Activated naive CD8-positive, alpha-beta T cell treated with anti-CD3 and anti-CD28 coated beads, Interleukin-2, amount 50 U/mL, for 24 hours (primary cell): ENCODE data around the gene TNFRSF1B.
A peak's percentile ranks its signal among the peaks of the same experiment; 100 is the strongest.

Experiments used
- ATAC-seq: fragments of 150-1000 bp; cut with Tn5 transposase; one replicate; pipeline ENCODE4 v1.10.0; 2021
- DNase-seq: peaks from one replicate; pipeline ENCODE4 v3.0.0; 2021
- H3K27ac Mint-ChIP-seq: one replicate; pipeline ENCODE4 v1.8.0; 2021; ENCODE audit warnings: mild to moderate bottlenecking, mixed read lengths
- H3K27me3 Mint-ChIP-seq: one replicate; pipeline ENCODE4 v1.8.0; 2021; ENCODE audit warnings: mixed read lengths
- H3K36me3 Mint-ChIP-seq: one replicate; pipeline ENCODE4 v1.8.0; 2021; ENCODE audit warnings: low read depth, mixed read lengths
- H3K4me1 Mint-ChIP-seq: one replicate; pipeline ENCODE4 v1.8.0; 2021; ENCODE audit warnings: mixed read lengths
- H3K4me3 Mint-ChIP-seq: one replicate; pipeline ENCODE4 v1.8.0; 2021; ENCODE audit warnings: mild to moderate bottlenecking, moderate library complexity, mixed read lengths
- H3K9me3 Mint-ChIP-seq: one replicate; pipeline ENCODE4 v1.8.0; 2021; ENCODE audit warnings: mixed read lengths

The TNFRSF1B gene

GRCh38 chr1:12136916-12137610 is 29.7 kb upstream of the TNFRSF1B start:
- Mint-ChIP-seq H3K4me1 (peaks cover 24% of the 10 kb centered on the region), H3K27me3 (no peaks in the 10 kb centered on the region), H3K9me3 (no peaks in the 10 kb centered on the region), H3K27ac (no peak overlapping the region), H3K36me3 (no peaks in the 10 kb centered on the region), H3K4me3 (no peak overlapping the region)
- ATAC-seq: no peak
- no peak for DNase-seq

- ATAC-seq (peak; percentile 50), DNase-seq (no peak)
- Mint-ChIP-seq H3K9me3 (no peaks in the 10 kb centered on the region), H3K27ac (no peak overlapping the region), H3K27me3 (no peaks in the 10 kb centered on the region), H3K36me3 (no peaks in the 10 kb centered on the region), H3K4me1 (peaks cover 17% of the 10 kb centered on the region), H3K4me3 (no peak overlapping the region)
These were observed 28.3 kb upstream of the TNFRSF1B start for GRCh38 chr1:12138196-12139168.

GRCh38 chr1:12140016-12140415 is 26.8 kb upstream of the TNFRSF1B start:
- Mint-ChIP-seq H3K27me3 (no peaks in the 10 kb centered on the region), H3K27ac (no peak overlapping the region), H3K4me1 (peaks cover 21% of the 10 kb centered on the region), H3K9me3 (no peaks in the 10 kb centered on the region), H3K36me3 (no peaks in the 10 kb centered on the region), H3K4me3 (no peak overlapping the region)
- ATAC-seq (no peak), DNase-seq (no peak)

- peaks cover 26% of the 10 kb centered on the region for H3K4me1 Mint-ChIP-seq
- no peak overlapping the region for H3K4me3 Mint-ChIP-seq
- ATAC-seq (no peak), DNase-seq (no peak)
- H3K36me3 Mint-ChIP-seq: no peaks in the 10 kb centered on the region
- H3K27me3 Mint-ChIP-seq: no peaks in the 10 kb centered on the region
- no peak overlapping the region for H3K27ac Mint-ChIP-seq
- no peaks in the 10 kb centered on the region for H3K9me3 Mint-ChIP-seq
These were observed 26.2 kb upstream of the TNFRSF1B start for GRCh38 chr1:12140515-12141162.

GRCh38 chr1:12141163-12141850 is 25.5 kb upstream of the TNFRSF1B start:
- Mint-ChIP-seq H3K4me1 (peaks cover 28% of the 10 kb centered on the region), H3K9me3 (no peaks in the 10 kb centered on the region), H3K36me3 (no peaks in the 10 kb centered on the region), H3K4me3 (no peak overlapping the region), H3K27me3 (no peaks in the 10 kb centered on the region), H3K27ac (no peak overlapping the region)
- DNase-seq: no peak
- ATAC-seq: no peak

- DNase-seq: no peak
- no peak for ATAC-seq
- H3K9me3 Mint-ChIP-seq: no peaks in the 10 kb centered on the region
- H3K36me3 Mint-ChIP-seq: no peaks in the 10 kb centered on the region
- no peaks in the 10 kb centered on the region for H3K27me3 Mint-ChIP-seq
- H3K4me1 Mint-ChIP-seq: peaks cover 38% of the 10 kb centered on the region
- H3K4me3 Mint-ChIP-seq: no peak overlapping the region
- H3K27ac Mint-ChIP-seq: no peak overlapping the region
These were observed 24.5 kb upstream of the TNFRSF1B start for GRCh38 chr1:12142141-12142823.

GRCh38 chr1:12142891-12143630 is 23.7 kb upstream of the TNFRSF1B start:
- DNase-seq (no peak), ATAC-seq (no peak)
- Mint-ChIP-seq H3K9me3 (no peaks in the 10 kb centered on the region), H3K27me3 (no peaks in the 10 kb centered on the region), H3K4me3 (no peak overlapping the region), H3K36me3 (no peaks in the 10 kb centered on the region), H3K27ac (peak overlapping the region; percentile 85), H3K4me1 (peaks cover 44% of the 10 kb centered on the region)

GRCh38 chr1:12143631-12144155 is 23.1 kb upstream of the TNFRSF1B start:
- Mint-ChIP-seq H3K36me3 (no peaks in the 10 kb centered on the region), H3K27me3 (no peaks in the 10 kb centered on the region), H3K27ac (peak overlapping the region; percentile 85), H3K4me1 (peaks cover 47% of the 10 kb centered on the region), H3K9me3 (no peaks in the 10 kb centered on the region), H3K4me3 (peak overlapping the region; percentile 5)
- DNase-seq: peak; percentile 54
- peak; percentile 29 for ATAC-seq

GRCh38 chr1:12144236-12144635 is 22.6 kb upstream of the TNFRSF1B start:
- DNase-seq (no peak), ATAC-seq (no peak)
- Mint-ChIP-seq H3K4me3 (no peak overlapping the region), H3K27ac (peak overlapping the region; percentile 85), H3K27me3 (no peaks in the 10 kb centered on the region), H3K36me3 (peaks cover 2% of the 10 kb centered on the region), H3K9me3 (peaks cover 4% of the 10 kb centered on the region), H3K4me1 (peaks cover 52% of the 10 kb centered on the region)

GRCh38 chr1:12144969-12145368 is 21.8 kb upstream of the TNFRSF1B start:
- H3K36me3 Mint-ChIP-seq: peaks cover 6% of the 10 kb centered on the region
- H3K4me1 Mint-ChIP-seq: peaks cover 60% of the 10 kb centered on the region
- DNase-seq (no peak), ATAC-seq (no peak)
- H3K4me3 Mint-ChIP-seq: no peak overlapping the region
- no peaks in the 10 kb centered on the region for H3K27me3 Mint-ChIP-seq
- H3K9me3 Mint-ChIP-seq: peaks cover 9% of the 10 kb centered on the region
- no peak overlapping the region for H3K27ac Mint-ChIP-seq

- H3K4me1 Mint-ChIP-seq: peaks cover 68% of the 10 kb centered on the region
- H3K36me3 Mint-ChIP-seq: peaks cover 10% of the 10 kb centered on the region
- H3K4me3 Mint-ChIP-seq: no peak overlapping the region
- DNase-seq (no peak), ATAC-seq (no peak)
- no peaks in the 10 kb centered on the region for H3K27me3 Mint-ChIP-seq
- H3K9me3 Mint-ChIP-seq: peaks cover 9% of the 10 kb centered on the region
- no peak overlapping the region for H3K27ac Mint-ChIP-seq
These were observed 21.0 kb upstream of the TNFRSF1B start for GRCh38 chr1:12145616-12146342.

GRCh38 chr1:12146343-12147112 is 20.3 kb upstream of the TNFRSF1B start:
- Mint-ChIP-seq H3K9me3 (peaks cover 12% of the 10 kb centered on the region), H3K27me3 (no peaks in the 10 kb centered on the region), H3K36me3 (peaks cover 10% of the 10 kb centered on the region), H3K27ac (peak overlapping the region; percentile 53), H3K4me1 (peaks cover 75% of the 10 kb centered on the region), H3K4me3 (no peak overlapping the region)
- ATAC-seq: no peak
- DNase-seq: no peak
